GM21723 (cell line): ENCODE measurements around the gene ALDH9A1.
"Not testable (repeated sequence)": the region's sequence is repeated elsewhere in the genome, so short reads cannot be mapped to it uniquely, and the experiment has no call there.

Experiments used
- ATAC-seq: cut with Tn5 transposase; IDR thresholded peaks from one replicate; pipeline ENCODE4 v1.9.1; 2021; ENCODE audit warnings: mild to moderate bottlenecking, moderate library complexity; ENCODE audit not compliant: unreplicated experiment

ALDH9A1 gene

DNA sequence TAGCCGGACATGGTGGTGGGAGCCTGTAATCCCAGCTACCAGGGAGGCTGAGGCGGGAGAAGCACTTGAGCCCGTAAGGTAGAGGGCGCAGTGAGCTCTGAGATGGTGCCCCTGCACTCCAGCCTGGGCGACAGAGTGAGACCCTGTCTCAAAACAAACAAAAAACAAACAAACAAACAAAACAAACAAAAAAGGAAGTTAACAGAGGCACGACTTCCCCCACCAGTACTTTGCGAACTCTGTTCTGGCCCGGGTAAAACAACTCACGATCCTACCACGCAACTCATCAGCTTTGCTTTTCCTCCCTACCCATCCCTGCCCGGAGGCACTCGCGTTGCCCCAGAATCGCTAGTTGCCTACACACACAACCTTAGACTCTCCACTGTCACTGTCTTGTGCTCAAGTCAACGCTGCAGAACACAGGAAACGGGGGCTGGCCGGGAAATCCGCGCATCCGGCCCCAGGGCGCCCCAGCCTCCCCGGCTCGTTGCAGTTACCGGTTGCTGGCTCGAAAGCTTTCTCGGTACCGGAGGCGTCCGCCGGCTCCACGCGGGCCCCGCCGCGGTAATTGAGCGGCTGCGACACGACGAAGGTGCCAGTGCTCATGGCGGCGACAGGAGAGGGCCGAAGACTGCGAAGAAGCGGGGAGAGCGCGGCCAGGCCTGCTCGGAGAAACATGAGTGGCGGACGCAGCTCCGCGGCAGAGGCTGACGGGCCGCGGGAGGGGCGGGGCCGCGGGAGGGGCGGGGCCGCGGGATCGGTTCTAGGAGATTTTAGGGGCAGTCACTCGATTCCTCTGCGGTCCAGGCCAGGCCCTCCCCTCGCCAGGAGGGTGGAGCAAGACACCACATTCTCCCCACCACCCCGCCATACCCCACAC, at the start of gene ALDH9A1:
ALDH9A1 (minus strand) TSS at position 682 of the 880 bp plus-strand sequence; CDS start at position 678, 4 bp downstream.
- ATAC-seq: peak; percentile 95

DNA sequence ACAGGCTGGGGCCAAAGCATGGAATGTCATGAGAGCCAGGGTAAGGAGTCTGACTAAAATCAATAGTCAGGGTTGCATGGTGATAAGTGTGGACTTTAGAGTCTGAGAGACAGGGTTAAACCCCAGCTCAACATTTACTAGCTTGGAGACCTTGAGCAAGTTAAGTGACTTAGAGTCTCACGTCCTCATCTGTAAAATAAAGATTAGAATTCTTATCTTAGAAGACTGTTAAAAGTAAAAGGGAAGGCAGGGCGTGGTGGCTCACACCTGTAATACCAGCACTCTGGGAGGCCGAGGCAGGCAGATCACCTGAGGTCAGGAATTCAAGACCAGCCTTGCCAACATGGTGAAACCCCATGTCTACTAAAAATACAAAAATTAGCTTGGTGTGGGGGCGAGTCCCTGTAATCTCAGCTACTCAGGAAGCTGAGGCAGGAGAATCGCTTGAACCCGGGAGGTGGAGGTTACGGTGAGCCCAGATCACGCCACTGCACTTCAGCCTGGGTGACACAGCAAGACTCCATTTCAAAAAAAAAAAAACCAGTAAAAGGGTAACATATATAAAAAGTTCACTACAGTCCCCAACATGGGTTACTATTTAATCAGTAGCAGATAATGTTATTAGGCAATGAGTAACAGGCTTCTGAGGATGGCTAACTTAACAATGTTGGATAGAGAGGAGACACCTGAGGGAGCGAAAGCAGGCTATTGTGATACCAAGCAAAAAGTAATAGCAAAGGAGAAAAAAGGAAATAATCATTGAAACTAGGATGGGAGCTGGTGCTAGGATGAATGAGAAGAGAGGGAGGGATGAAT, 49.5 kb upstream of the ALDH9A1 start:
- ATAC-seq: no peak

DNA sequence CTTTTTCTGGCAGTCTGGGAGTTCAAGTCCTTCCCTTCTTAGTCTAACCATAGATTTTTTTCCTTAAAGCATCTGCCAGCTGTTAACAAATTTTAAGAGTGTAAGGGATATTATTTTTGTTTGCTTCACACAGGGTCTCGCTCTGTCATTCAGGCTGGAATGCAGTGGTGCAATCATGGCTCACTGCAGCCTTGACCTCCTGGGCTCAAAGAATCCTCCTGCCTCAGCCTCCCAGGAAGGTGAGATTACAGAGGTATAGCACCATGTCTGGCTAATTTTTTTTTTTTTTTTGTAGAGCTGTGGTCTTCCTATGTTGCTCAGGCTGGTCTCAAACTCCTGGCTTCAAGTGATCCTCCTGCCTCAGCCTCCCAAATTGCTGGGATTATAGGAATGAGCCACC, 46.6 kb upstream of the ALDH9A1 start:
- not testable (repeated sequence) for ATAC-seq

DNA sequence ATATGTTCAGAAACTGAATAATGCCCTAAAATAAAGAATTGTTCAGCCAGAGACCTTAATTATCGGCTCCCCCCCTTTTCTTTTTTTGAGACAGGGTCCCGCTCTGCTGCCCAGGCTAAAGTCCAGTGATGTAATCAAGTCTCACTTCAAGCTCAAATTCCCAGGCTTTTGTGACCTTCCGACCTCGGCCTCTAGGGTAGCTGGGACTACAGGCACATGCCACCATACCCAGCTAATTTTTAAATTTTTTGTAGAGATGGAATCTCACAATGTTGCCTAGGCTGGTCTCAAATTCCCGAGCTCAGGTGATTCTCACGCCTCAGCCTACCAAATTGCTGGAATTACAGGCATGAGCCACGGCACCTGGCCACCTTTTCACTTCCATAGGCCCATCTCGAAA, 43.8 kb upstream of the ALDH9A1 start:
- ATAC-seq: no peak

DNA sequence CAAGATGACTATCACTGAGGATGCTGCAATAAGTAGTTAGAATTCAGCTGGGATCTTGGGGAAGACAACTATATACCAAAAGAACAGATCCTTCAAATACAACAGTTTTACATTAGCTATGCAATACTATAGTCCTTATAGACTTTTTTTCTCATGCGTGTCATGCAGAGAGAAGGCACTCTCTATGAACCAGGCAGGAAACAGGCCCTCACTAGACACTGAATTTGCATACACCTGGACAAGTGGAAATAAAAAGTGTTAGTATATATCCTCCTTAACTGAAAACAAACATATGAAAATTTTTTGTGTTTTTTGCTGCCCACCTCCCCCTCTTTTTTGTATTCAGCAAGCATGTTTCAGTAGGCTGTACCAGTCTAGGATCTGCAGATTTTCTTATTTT, 40.4 kb upstream of the ALDH9A1 start:
- ATAC-seq: peak; percentile 96

DNA sequence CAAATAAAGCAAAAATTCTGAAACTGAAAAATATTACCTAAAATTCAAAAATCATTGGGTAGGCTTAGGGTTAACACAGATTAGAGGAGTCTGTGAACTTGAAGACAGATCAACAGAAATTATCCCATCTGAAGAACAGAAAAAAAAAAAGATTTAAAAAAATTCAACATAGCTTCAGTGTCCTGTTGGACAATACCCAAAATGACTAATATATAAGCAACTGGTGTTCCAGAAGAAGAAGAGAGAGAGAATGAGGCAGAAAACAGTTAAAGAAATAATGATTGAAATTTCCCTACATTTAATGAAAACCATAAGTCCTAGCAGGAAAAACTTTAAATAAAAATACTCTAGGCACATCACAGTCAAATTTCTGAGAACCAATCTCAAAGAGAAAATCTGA, 38.8 kb upstream of the ALDH9A1 start:
- no peak for ATAC-seq

DNA sequence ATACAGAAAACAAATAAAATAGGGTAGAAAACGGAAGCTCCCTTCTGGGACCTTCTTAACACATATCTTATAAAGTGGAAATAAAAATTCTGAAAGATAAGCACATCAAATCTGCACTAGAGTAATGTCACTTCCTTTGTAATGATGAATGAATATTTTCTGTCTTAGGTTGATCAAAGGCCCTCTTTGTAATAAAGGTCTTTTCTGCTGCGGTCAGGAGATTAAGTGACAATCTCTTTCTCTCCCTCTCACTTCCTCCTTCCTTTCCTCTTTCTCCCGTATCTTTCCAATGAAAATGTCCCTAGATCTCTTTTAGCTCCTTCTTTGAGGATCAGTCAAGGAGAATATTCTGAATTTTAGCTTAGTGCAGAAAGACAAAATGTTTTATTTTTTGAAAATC, 36.5 kb upstream of the ALDH9A1 start:
- no peak for ATAC-seq

DNA sequence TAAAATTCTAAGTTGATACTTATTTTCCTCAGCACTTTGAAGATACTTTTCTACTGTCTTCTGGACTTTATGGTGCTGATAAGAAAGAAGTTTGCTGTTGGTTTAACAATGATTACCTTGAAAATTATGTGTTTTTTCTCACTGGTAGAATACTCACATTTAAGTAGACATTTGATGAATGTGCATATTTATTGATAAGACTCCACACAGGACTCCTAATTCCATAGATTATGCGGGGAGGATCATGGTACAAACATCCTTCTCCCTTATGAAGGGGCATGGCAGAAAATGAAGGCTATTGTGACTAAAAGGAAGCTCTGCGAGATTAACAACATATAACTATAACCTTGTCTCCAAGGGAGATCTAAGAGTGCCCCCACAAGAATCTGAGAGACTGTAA, 28.5 kb upstream of the ALDH9A1 start:
- ATAC-seq: no peak

DNA sequence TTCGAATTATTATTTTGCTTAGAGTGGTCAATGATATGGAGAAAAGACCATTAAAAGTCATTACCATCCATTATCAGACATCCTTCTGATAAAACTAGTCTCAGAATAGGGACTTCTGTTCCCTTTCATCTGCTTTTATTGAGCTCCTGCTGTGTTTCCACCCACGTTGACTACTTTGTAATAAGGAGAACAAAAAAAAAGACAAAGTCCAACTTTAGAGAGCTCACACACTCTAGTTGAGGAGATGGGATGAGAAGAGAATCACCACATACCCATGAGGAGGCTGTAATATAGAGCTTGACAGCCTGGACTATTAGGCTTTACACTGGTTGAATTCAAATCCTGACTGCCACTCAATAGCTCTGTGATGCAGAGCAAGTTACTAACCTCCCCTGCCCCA, 27.8 kb upstream of the ALDH9A1 start:
- ATAC-seq: no peak

DNA sequence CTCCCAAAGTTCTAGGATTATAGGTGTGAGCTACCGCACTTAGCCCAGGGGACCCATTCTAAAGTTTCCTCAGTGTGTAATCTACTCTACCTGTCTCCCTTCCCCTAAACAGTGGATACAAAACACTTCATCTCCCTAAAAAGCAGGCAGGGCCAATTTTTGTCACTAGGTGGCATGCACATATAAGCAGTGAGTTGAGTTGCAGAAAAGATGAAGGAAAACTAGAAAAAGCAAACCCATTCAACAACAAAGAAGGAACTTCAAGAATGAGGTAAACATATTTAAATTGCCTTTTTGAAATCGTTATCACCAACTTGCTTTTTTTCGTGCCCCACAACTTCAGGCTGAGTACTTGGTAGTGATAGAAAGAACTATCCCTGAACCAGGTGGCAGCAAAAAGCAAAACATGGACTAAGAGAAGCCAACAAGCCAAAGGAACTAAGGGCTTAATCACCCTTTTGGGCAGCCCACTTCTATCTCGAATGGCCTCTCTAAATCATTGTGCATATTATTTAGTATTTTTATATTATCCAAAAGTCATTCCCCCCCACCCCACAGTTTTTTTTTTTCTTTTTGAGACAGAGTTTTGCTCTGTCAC, 19.7 kb upstream of the ALDH9A1 start:
- ATAC-seq: peak; percentile 80

DNA sequence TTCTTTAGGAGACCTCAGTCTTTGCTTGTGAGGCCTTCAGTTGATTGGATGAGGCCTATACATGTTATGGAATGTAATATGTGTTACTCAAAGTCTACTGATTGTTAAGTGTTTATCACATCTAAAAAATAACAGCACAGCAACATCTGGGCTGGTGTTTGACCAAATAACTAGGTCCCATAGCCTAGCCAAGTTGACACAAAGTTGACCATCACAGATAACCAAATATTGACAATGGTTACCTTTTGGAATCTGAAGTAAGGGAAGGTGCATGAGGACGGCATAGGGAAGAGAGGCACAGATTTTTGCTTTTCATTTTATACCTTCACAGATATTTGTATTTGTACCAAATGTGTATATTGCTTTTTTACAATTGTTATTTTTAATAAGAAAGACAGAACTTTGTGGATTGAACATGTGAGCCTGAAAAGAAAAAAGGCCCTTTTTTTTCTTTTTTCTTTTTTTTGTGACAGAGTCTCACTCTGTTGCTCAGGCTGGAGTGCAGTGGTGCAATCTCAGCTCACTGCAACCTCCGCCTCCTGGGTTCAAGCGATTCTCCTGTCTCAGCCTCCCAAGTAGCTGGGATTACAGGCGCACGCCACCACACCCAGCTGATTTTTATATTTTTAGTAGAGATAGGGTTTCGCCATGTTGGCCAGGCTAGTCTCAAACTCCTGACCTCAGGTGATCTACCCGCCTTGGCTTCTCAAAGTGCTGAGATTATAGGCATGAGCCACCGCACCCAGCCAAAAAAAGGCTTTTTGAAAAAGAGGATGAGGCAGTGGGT, 18.1 kb upstream of the ALDH9A1 start:
- not testable (repeated sequence) for ATAC-seq

DNA sequence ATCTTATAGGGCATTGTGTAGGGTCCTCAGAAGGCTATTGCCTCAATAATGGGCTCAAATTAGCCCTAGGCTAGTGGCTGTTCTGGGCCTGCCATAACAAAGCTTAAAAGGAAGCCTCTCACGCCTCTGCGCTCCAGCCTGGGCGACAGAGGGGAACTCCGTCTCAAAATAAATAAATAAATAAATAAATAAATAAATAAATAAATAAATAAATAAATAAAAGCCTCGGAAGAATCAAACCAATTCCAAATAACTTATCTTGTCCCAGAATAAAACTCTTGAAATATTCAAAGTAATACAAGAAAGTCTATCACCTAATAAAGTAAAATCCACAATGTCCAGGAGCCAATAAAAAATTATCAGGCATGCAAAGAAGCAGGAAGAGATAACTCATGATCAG, 14.4 kb upstream of the ALDH9A1 start:
- ATAC-seq: no peak

DNA sequence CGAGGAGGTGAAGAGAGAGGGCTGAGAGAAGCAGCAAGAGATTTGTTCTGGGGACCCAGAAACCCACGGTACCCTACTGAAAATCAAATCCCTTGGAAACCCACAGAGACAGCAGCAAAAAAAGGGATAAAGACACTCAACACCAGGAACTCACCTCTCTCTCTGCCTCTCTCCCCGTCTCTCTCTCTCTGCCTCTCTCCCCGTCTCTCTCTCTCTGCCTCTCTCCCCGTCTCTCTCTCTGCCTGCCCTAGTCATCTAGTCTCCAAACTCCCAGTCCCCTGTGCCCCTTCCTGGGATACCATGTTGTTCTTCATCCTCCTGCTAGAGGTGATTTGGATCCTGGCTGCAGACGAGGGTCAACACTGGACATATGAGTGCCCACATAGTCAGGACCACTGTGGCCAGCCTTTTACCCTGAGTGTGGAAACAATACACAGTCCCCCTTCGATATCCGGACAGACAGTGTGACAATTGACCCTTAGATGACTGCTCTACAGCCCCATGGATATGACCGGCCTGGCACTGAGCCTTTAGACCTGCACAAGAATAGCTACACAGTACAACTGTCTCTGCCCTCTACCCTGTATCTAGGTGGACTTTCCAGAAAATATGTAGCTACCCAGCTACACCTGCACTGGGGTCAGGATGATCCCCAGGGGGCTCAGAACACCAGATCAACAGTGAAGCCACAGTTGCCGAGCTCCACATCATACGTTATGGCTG, 9.8 kb upstream of the ALDH9A1 start:
- ATAC-seq: no peak

DNA sequence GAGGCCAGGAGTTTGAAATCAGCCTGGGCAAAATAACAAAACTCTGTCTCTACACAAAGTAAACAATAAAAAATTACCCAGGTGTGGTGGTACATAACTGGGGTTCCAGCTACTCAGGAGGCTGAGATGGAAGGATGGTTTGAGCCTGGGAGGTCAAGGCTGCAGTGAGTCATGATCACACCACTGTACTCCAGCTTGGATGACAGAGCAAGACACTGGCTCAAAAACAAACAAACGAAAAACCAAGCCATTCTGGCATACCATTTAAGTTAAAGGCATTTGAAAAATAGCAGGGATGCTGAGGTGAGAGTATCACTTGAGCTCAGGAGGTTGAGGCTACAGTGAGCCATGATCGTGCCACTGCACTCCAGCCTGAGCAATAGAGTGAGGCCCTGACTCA, 5.3 kb upstream of the ALDH9A1 start:
- ATAC-seq: no peak

DNA sequence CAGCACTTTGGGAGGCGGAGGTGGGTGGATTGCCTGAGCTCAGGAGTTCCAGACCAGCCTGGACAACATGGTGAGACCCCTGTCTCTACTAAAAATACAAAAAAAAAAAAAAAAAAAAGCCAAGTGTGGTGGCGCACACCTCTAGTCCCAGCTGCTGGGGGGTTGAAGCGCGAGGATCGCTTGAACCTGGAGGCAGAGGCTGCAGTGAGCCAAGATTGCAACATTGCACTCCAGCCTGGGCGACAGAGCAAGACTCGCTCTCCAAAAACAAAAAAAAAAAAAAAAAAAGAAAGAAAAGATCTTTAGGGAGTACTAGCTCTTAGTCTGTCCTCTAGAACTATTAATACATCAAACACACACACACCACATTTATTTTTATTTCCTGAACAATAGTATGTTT, 3.6 kb upstream of the ALDH9A1 start:
- ATAC-seq: not testable (repeated sequence)

DNA sequence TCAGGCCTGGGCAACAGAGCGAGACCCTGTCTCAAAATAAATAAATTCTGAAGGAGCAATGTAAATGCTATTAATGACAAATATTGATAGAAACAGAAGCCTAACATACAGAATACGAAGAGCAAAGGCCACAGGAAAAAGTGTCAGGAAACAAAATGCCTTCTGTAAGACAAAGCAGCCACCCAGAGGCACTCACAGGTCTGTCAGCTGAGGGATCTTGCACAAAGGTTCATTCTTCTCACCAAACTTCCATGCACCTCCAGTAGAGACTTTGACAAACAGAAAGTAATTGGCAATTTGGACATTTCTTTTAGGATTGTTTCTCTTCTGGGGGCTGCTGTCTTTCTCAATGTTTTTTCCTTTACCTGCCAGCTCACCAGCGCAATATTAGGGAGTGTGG, 1.2 kb upstream of the ALDH9A1 start:
- ATAC-seq: no peak

DNA sequence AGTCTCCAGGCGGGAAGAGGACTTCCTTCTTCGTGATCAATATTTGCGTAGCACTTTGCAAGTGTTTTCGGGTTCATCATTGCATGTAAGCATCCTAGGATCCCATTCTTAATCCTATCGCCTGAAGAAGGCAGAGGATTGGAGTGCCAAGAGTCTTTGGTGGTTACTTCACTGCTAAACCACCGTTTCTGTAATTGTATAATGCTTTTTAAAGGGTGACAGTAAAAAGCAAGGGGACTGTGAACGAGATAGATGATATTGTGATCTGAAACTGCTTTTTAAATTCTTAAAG, 345 bp upstream of the ALDH9A1 start:
- ATAC-seq: no peak

DNA sequence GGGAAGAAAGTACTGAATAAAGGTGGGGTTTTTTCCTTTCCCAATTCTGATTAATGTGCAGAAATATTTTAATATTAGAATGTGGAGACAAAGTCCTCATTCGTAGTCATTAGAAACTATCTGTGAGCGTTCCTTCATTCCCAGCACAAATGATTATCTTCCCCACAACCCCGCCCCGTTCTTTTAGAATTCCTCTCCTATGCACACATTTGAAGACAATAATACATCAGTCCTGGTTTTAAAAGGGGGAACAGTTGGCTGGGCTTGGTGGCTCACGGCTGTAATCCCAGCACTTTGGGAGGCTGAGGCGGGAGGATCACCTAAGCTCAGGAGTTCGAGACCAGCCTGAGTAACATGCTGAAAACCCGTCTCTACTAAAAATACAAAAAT, 876 bp downstream of the ALDH9A1 start:
- ATAC-seq: no peak

DNA sequence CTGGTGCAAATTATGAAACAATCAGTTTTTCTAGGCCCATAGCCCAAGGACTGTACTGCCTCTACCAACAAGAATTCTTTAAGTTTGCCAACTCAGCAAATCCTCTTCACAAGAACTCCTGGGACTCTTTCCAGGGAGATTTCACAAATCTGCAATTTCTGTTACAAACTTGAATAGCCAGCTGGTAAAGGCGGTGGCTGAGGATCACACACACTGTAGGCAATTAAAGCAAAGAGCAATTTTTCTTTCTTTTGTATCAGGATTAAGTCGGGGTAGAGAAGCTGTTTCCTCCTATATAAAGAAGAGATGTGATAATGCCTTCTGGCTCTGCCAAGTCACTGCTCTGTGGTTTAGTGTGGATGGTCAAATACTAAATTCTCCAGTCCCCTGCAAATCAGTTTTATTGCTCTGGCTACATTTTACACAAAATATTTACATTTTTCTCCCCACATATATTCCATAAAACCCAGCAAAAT, 1.7 kb downstream of the ALDH9A1 start:
- no peak for ATAC-seq

DNA sequence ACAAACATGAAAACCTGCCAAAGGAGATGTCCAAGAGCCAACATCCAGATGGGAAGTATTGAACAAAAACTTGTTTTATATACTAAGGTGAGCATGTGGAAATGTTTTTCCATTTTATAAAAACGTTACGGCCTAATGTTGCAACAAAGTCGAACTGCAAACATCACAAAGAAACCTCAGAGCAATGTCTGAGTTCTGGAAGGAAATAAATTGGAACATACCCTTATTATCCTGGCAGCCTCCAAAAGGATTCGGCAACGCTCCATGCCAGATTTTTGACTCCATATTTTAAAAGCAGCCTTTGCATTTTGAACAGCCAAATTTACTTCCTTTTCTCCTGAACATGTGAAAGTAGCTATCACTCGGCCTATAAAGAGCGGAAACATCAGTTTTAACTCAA, 3.3 kb downstream of the ALDH9A1 start:
- no peak for ATAC-seq
